ENCODE results near the gene ATP1A1. TPM values are rescaled to one million over a fixed set of nuclear protein-coding genes. Genes with fewer than 3 reads are reported as not detected.

Gene ATP1A1
- total RNA-seq, 1 donor = 122 TPM

- H2AFZ ChIP-seq (ENCODE audit: low read length) = no peak overlapping the region
- no peaks in the 10 kb centered on the region for H4K20me1 ChIP-seq (ENCODE audit: insufficient read depth, low read length)
- no peak overlapping the region for H3K4me2 ChIP-seq (ENCODE audit: insufficient read depth, low read length)
- TF ChIP-seq CTCF (IDR thresholded peaks at IDR 0.05; ENCODE audit: extremely low read depth, low read depth, low read length) = no peak
- H3K36me3 ChIP-seq (ENCODE audit: insufficient read depth, low read length) = no peaks in the 10 kb centered on the region
- H3K9me3 ChIP-seq (ENCODE audit: low read depth, low read length) = no peaks in the 10 kb centered on the region
- H3K27ac ChIP-seq (ENCODE audit: low read depth, low read length) = no peak overlapping the region
- DNase-seq (ENCODE audit: insufficient read length, low spot score, missing footprints) = no peak
- H3K27me3 ChIP-seq (ENCODE audit: insufficient read depth, low read length) = peaks cover 8% of the 10 kb centered on the region
- H3K4me1 ChIP-seq (ENCODE audit: insufficient read depth, low read length) = peaks cover under 1% of the 10 kb centered on the region
- H3K79me2 ChIP-seq (ENCODE audit: insufficient read depth, low read length) = no peaks in the 10 kb centered on the region
- no peak overlapping the region for H3K4me3 ChIP-seq (ENCODE audit: insufficient read depth, low read length)
Measured at GRCh38 chr1:116434849-116435248, 61.8 kb downstream of the ATP1A1 start.

- H3K4me2 ChIP-seq (ENCODE audit: insufficient read depth, low read length) = no peak overlapping the region
- H3K27me3 ChIP-seq (ENCODE audit: insufficient read depth, low read length) = peaks cover 8% of the 10 kb centered on the region
- peaks cover 7% of the 10 kb centered on the region for H3K4me1 ChIP-seq (ENCODE audit: insufficient read depth, low read length)
- H4K20me1 ChIP-seq (ENCODE audit: insufficient read depth, low read length) = no peaks in the 10 kb centered on the region
- no peak overlapping the region for H2AFZ ChIP-seq (ENCODE audit: low read length)
- no peaks in the 10 kb centered on the region for H3K36me3 ChIP-seq (ENCODE audit: insufficient read depth, low read length)
- H3K9me3 ChIP-seq (ENCODE audit: low read depth, low read length) = no peaks in the 10 kb centered on the region
- DNase-seq (ENCODE audit: insufficient read length, low spot score, missing footprints) = no peak
- H3K4me3 ChIP-seq (ENCODE audit: insufficient read depth, low read length) = no peak overlapping the region
- no peaks in the 10 kb centered on the region for H3K79me2 ChIP-seq (ENCODE audit: insufficient read depth, low read length)
- TF ChIP-seq CTCF (IDR thresholded peaks at IDR 0.05; ENCODE audit: extremely low read depth, low read depth, low read length) = no peak
- no peak overlapping the region for H3K27ac ChIP-seq (ENCODE audit: low read depth, low read length)
Measured at GRCh38 chr1:116435806-116436610, 63.0 kb downstream of the ATP1A1 start.

- no peaks in the 10 kb centered on the region for H3K79me2 ChIP-seq (ENCODE audit: insufficient read depth, low read length)
- peaks cover 7% of the 10 kb centered on the region for H3K4me1 ChIP-seq (ENCODE audit: insufficient read depth, low read length)
- no peaks in the 10 kb centered on the region for H4K20me1 ChIP-seq (ENCODE audit: insufficient read depth, low read length)
- no peak overlapping the region for H2AFZ ChIP-seq (ENCODE audit: low read length)
- no peak for TF ChIP-seq CTCF (IDR thresholded peaks at IDR 0.05; ENCODE audit: extremely low read depth, low read depth, low read length)
- no peaks in the 10 kb centered on the region for H3K9me3 ChIP-seq (ENCODE audit: low read depth, low read length)
- no peak overlapping the region for H3K4me2 ChIP-seq (ENCODE audit: insufficient read depth, low read length)
- no peak overlapping the region for H3K4me3 ChIP-seq (ENCODE audit: insufficient read depth, low read length)
- no peak for DNase-seq (ENCODE audit: insufficient read length, low spot score, missing footprints)
- H3K27me3 ChIP-seq (ENCODE audit: insufficient read depth, low read length) = peaks cover 12% of the 10 kb centered on the region
- no peaks in the 10 kb centered on the region for H3K36me3 ChIP-seq (ENCODE audit: insufficient read depth, low read length)
- H3K27ac ChIP-seq (ENCODE audit: low read depth, low read length) = no peak overlapping the region
Measured at GRCh38 chr1:116436611-116436970, 63.5 kb downstream of the ATP1A1 start.

- H3K9me3 ChIP-seq (ENCODE audit: low read depth, low read length) = no peaks in the 10 kb centered on the region
- H4K20me1 ChIP-seq (ENCODE audit: insufficient read depth, low read length) = no peaks in the 10 kb centered on the region
- peaks cover 7% of the 10 kb centered on the region for H3K4me1 ChIP-seq (ENCODE audit: insufficient read depth, low read length)
- TF ChIP-seq CTCF (IDR thresholded peaks at IDR 0.05; ENCODE audit: extremely low read depth, low read depth, low read length) = no peak
- no peak overlapping the region for H3K4me3 ChIP-seq (ENCODE audit: insufficient read depth, low read length)
- H3K27me3 ChIP-seq (ENCODE audit: insufficient read depth, low read length) = peaks cover 28% of the 10 kb centered on the region
- H2AFZ ChIP-seq (ENCODE audit: low read length) = no peak overlapping the region
- no peak for DNase-seq (ENCODE audit: insufficient read length, low spot score, missing footprints)
- H3K36me3 ChIP-seq (ENCODE audit: insufficient read depth, low read length) = no peaks in the 10 kb centered on the region
- peak overlapping the region; percentile 3 for H3K4me2 ChIP-seq (ENCODE audit: insufficient read depth, low read length)
- no peak overlapping the region for H3K27ac ChIP-seq (ENCODE audit: low read depth, low read length)
- no peaks in the 10 kb centered on the region for H3K79me2 ChIP-seq (ENCODE audit: insufficient read depth, low read length)
Measured at GRCh38 chr1:116439701-116440100, 66.7 kb downstream of the ATP1A1 start.

Measured in osteoblast (primary cell).